Measurements from ENCODE around the gene PTH2.

Gene PTH2

GRCh38 chr19:49430678-49431329 lies 7.6 kb upstream of the PTH2 start:
- DNase-seq = no peak

GRCh38 chr19:49430172-49430677 lies 7.0 kb upstream of the PTH2 start:
- DNase-seq = no peak

DNA sequence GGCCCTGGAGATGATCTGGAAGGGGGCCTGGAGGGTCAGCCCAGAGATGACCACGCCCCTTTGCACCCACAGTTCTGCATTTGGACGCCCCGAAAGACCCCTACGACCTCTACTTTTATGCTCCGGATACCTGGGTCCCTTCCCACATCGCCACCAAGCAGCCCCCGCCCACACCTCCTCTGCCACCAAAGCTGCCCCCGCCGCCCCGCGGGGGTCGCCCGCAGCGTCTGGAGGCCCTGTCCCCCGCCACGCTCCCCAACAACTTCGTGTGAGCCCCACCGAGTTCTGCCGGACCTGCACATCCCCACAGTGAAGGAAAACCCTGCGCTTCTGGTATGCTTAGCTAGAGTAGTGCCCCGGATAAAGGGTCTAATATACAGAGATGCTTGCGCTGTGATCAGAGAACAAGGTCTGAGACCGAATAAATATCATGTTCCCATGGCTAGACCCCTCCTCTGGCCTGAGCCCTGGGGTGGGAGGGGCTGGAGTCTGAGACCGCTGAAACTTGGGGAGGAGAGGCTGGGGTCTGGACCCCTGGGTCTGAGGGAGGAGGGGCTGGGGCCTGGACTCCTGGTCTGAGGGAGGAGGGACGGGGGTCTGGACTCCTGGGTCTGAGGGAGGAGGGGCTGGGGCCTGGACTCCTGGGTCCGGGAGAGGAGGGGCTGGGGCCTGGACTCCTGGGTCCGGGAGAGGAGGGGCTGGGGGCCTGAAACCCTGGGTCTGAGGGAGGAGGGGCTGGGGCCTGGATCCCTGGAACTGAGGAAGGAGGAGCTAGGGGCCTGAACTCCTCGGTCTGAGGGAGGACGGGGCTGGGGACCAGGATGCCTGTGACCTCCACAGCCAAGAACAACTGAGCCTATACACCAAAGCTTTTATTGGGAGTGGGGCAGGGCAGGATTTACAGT lies 5.6 kb upstream of the PTH2 start:
- DNase-seq = no peak

DNA sequence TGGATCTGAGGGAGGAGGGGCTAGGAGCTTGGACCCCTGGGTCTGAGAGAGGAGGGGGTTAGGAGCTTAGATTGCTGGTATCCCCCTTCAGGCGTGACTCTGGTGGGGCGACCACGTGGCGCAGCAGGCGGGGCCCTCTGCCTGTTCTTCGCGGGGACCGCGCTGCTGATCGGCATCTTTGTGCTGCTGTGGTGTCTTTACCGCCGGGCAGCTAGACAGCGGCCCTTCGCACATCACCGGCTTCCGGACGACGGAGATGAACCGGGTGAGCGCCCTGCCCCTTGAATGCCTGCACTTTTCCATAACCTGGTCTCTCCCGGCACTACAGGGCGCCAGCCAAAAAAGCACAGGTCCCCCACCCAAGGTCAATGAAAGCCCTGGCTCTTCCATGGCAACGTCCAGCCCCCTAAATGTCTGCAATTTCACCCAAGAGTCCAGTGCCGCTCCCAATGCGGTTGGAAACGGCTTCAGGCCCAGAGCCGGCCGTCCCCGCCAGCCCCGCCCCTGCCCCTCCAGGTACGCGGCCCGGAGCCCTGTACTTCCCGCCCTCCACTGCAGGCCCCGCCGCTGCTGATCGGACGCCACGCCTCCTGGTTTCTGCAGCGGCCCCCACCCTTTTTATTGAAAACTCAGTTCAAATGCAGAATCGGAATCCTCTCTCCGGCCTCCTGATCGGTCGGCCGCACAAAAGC lies 4.8 kb upstream of the PTH2 start:
- no peak for DNase-seq

DNA sequence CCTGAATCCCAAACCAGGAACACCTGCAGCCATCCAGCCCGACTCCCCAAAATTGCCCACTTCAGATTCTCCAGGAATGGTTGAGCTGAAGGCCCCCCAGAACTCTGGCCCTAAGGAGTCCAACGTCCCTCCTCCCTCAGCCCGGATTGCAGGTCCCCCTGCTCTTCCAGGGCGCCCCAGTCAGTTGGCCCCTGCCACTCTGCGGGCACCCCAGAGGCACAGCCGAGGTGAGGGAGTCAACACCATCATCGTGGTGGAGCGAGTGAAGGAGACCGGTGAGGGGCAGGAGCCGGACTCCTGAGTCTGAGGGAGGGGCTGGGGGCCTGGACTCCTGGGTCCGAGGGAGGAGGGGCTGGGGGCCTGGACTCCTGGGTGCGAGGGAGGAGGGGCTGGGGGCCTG lies 4.1 kb upstream of the PTH2 start:
- no peak for DNase-seq

- no peak for DNase-seq
These were observed 2.8 kb upstream of the PTH2 start for GRCh38 chr19:49425922-49426592.

- DNase-seq = no peak
These were observed 1.9 kb upstream of the PTH2 start, which contains the start of gene GFY for GRCh38 chr19:49425178-49425577. GFY (plus strand) TSS chr19:49425388; CDS start chr19:49426431, 1,043 bp downstream.

GRCh38 chr19:49423985-49424303 lies 703 bp upstream of the PTH2 start:
- peak; percentile 55 for DNase-seq

GRCh38 chr19:49422407-49423070 lies 702 bp downstream of the PTH2 start:
- DNase-seq = peak; percentile 57

GRCh38 chr19:49421878-49422202 lies 1.4 kb downstream of the PTH2 start:
- no peak for DNase-seq

DNA sequence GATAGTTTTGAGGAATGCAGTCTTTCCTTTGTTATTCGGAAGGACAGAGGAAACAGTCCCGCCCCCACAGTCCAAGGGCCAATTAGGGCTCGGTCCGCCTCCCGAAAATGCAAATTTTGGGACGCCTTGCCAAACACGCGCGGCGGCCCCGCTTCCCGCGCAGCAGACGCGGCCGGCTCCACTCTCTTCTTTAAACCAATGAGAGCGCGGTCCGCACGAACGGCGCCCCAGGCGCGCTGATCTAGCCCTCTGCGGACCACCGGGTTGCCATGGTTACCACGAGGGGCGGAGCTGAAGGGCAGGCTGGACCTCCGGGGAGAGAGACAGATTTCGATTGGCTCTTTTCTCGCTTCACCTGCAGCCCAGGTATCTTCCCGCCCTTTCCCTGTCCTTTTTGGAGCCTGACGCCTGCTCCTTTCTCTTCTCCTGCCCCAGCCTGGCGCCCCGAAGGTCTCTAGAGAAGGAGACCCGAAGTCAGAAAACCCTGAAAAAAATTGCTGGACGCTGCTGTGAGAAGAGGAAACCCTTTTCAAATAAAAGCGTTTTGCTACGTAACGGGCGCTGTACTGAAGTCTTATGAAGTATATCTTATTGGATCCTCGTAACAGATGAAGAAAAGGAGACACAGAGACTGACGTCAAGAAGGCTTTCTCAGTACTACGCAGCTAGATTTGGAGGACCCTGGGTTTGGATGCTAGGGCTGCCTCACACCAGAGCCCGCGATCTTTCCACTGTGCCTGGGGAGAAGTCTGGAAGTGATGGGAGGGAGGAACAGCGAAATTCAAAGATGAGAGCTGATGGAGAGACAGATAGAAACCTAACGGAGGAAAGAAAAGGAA lies 2.0 kb downstream of the PTH2 start:
- DNase-seq = peak; percentile 46

- DNase-seq = no peak
These were observed 3.0 kb downstream of the PTH2 start for GRCh38 chr19:49420227-49420626.

- no peak for DNase-seq
These were observed 4.1 kb downstream of the PTH2 start for GRCh38 chr19:49419173-49419572.

- no peak for DNase-seq
These were observed 4.7 kb downstream of the PTH2 start for GRCh38 chr19:49418511-49418910.

DNA sequence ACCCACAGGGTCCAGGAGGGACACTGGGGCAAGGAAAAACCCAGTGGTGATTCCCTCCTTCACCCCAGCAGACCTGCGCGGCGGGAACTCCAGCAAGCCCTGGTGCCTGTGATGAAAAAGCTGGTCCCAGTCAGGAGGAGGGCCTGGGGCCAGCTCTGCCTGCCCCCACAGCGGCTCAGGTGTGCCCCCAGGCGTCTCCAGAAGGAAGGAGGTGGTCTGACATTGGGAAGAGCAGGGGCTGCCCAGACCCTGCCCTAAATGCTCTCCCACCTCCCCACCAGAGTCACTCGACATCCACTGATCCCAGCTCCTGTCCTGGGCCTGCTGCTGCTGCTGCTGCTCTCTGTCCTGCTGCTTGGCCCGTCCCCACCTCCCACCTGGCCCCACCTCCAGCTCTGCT lies 6.2 kb downstream of the PTH2 start:
- DNase-seq = no peak

DNA sequence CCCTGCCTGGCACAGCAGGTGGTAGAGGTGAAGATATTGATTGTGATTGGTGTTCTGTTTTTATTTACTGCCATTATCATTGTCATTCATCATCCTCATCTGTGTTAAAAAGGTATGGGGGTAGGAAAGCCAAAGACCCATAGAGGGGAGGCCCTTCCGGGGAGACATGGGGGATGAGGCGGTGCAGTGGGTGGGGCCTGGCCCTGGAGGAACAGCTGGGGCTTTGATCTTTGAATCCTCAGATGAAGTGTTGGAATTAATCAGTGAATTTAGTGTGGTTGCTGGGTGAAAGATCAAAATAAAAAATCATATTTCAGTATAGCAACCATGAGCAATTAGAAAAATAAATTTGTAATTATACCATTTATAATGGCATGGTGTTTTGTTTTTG lies 7.4 kb downstream of the PTH2 start:
- no peak for DNase-seq

DNA sequence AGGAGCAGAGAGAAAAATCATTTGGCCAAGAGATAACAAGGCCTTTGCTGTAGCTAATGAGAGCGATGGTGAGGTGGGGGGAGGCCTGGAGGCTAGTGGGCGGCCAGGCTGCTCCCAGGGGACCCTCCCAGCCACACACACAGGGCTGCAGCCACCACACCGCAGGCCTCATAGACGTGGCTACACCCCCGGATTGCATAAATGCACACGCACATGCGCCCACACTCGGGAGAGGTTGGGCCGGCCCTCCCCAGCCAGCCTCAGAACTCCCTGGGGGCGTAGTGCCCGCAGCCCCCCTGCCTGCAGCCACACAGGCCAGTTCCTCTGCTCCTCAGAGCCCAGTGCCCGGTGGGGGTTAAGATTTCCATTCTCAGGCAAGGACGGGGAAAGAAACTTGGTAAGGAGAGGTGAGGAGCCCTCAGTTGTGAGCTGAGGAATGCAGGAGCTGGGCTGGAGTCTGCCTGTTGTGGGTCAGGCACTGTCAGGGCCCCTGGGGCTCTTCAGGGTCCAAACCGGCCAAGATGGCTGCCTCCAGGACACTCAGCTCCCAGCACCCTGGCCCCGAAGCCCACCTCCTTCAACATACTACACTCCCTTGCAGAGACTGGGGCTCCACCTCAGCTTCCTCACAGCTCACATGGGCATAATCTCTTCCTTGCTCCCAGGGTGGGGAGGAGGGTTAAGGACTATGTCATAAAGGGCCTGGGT lies 8.0 kb downstream of the PTH2 start:
- no peak for DNase-seq

DNA sequence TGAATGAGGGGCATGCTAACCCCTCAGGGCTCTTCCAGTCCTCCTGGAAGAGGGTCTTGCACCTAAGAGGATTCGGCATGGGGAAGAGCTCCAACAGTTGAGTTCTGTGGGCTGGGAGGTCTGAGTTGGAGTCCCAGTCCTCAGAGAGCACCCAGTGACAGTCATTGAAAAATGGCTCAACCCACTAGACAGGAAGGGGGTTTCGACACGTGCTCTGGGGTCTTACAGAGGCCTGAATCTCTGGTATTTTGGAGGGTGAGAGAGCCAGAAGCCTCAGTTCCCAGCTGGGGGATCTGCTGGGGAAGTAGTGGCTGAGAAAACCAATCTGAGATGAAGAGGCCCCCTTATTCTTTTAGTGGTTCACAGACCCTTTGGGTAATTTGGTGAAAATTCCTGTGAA lies 9.0 kb downstream of the PTH2 start:
- no peak for DNase-seq

GRCh38 chr19:49413348-49413747 lies 9.9 kb downstream of the PTH2 start:
- DNase-seq = no peak

DNA sequence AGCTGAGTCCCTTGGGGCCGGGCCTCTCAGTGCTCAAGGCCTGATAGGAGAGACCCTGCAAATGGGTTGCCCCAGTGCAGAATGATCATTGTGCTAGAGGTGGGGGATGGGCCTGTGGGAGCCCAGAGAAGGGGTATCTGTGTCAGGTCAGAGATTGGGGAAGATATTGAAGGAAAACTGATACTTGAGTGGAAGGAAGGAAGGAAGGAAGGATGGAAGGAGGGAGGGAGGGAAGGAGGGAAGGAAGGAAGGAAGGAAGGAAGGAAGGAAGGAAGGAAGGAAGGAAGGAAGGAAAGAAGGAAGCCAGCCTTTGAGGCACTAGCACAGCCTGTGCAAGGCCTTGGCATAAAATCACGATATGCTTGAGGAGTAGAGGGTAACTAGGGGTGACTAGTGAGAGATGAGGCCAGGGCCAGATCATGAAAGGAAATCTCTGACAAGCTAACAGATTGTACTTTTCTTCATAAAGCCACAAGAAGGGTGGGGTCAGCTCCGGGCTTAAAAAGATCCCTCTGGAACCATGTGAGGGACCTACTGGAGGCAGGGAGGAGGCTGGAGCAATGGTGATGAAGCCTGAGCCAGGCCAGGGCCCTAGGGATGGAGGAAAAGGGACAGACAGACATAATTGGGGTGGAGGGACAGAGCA lies 11.4 kb downstream of the PTH2 start:
- no peak for DNase-seq
